Left ventricle myocardium inferior (tissue), 1 donor: Measurements from ENCODE around the gene GABRR1. TPM values are rescaled to one million over a fixed set of nuclear protein-coding genes. Genes with fewer than 3 reads are reported as not detected.

Source experiments
- DNase-seq: peaks from one replicate; pipeline ENCODE4 v3.0.0-alpha.2; 2020
- H3K27ac ChIP-seq: fragments of 200-600 bp; replicated peaks from 2 replicates; pipeline ENCODE4 v1.8.0; 2021
- H3K27me3 ChIP-seq: fragments of 200-600 bp; 2 replicates; pipeline ENCODE4 v1.8.0; 2021; ENCODE audit warnings: low read depth
- H3K36me3 ChIP-seq: fragments of 200-600 bp; 2 replicates; pipeline ENCODE4 v1.8.0; 2021
- H3K4me1 ChIP-seq: fragments of 200-600 bp; 2 replicates; pipeline ENCODE4 v1.8.0; 2021
- H3K4me3 ChIP-seq: fragments of 200-600 bp; 2 replicates; pipeline ENCODE4 v1.8.0; 2021; ENCODE audit warnings: mild to moderate bottlenecking, moderate library complexity
- H3K9me3 ChIP-seq: fragments of 200-600 bp; replicated peaks from 2 replicates; pipeline ENCODE4 v1.8.0; 2021
- CTCF ChIP-seq: fragments of 200-600 bp; IDR thresholded peaks from 2 replicates; pipeline ENCODE4 v1.8.0; 2021; ENCODE audit warnings: antibody characterized with exemption, mild to moderate bottlenecking, borderline replicate concordance
- intact Hi-C: fragments of 100-400 bp; cut with micrococcal nuclease; formaldehyde crosslinking; loops from one replicate; pipeline ENCODE4 v1.11.0; 2022
- long read RNA-seq: library from polyadenylated mRNA; unstranded; transcript quantifications from one replicate; pipeline ENCODE4 v2.0.0, GENCODE V29; 2021
- total RNA-seq: library from RNA; stranded (reverse); fragmentation: NEBNext Ultra II Directional; extraction: Animal tissue kit (Norgen Biotek cat#: 25700); gene quantifications from one replicate; pipeline ENCODE4 v1.2.1, GENCODE V29; 2021
- donor health status: DM: no; HTN: yes; CAD: no; lungs with severe emphysema.

Gene GABRR1
- not detected for total RNA-seq
- long read RNA-seq: 0 reads

- no peak within 1 kb of the TSS for H3K4me3 ChIP-seq
- H3K27me3 ChIP-seq: no peaks in the 10 kb centered on the region
- H3K9me3 ChIP-seq: no peaks in the 10 kb centered on the region
- no peaks in the 10 kb centered on the region for H3K36me3 ChIP-seq
- DNase-seq: no peak
- no peak for TF ChIP-seq CTCF
- H3K27ac ChIP-seq: no peak within 1 kb of the TSS
- intact Hi-C loops: no loop called here
- no peaks in the 10 kb centered on the region for H3K4me1 ChIP-seq
These were observed at the start of gene GABRR1 for GRCh38 chr6:89217299-89217910. Gene GABRR1, minus strand, starts transcription at chr6:89217358. Its CDS starts 36 bp downstream, at chr6:89217322.

- no peak for DNase-seq
- Histone ChIP-seq H3K4me3 (no peak overlapping the region), H3K27me3 (no peaks in the 10 kb centered on the region), H3K36me3 (no peaks in the 10 kb centered on the region), H3K9me3 (no peaks in the 10 kb centered on the region), H3K27ac (no peak overlapping the region), H3K4me1 (no peaks in the 10 kb centered on the region)
- intact Hi-C loops: no loop called here
- TF ChIP-seq CTCF: no peak
These were observed 47.1 kb upstream of the GABRR1 start for GRCh38 chr6:89264296-89264695.

- DNase-seq: no peak
- Histone ChIP-seq H3K27me3 (no peaks in the 10 kb centered on the region), H3K9me3 (no peaks in the 10 kb centered on the region), H3K4me3 (no peak overlapping the region), H3K36me3 (no peaks in the 10 kb centered on the region), H3K27ac (no peak overlapping the region), H3K4me1 (no peaks in the 10 kb centered on the region)
- no peak for TF ChIP-seq CTCF
- intact Hi-C loops: no loop called here
These were observed 43.7 kb upstream of the GABRR1 start for GRCh38 chr6:89260832-89261231.

GRCh38 chr6:89260310-89260709 is 43.2 kb upstream of the GABRR1 start:
- H3K4me1 ChIP-seq: no peaks in the 10 kb centered on the region
- H3K36me3 ChIP-seq: no peaks in the 10 kb centered on the region
- H3K9me3 ChIP-seq: no peaks in the 10 kb centered on the region
- no peak overlapping the region for H3K4me3 ChIP-seq
- no peaks in the 10 kb centered on the region for H3K27me3 ChIP-seq
- TF ChIP-seq CTCF: no peak
- no peak for DNase-seq
- no peak overlapping the region for H3K27ac ChIP-seq
- intact Hi-C loops: no loop called here

- Histone ChIP-seq H3K27me3 (no peaks in the 10 kb centered on the region), H3K4me1 (no peaks in the 10 kb centered on the region), H3K4me3 (no peak overlapping the region), H3K9me3 (no peaks in the 10 kb centered on the region), H3K36me3 (no peaks in the 10 kb centered on the region), H3K27ac (no peak overlapping the region)
- intact Hi-C loops: no loop called here
- no peak for TF ChIP-seq CTCF
- no peak for DNase-seq
These were observed 41.8 kb upstream of the GABRR1 start for GRCh38 chr6:89258912-89259311.
